Trophoblast cell (in vitro differentiated cells and primary cell): ENCODE results near the gene FARP2.
A peak's percentile ranks its signal among the peaks of the same experiment; 100 is the strongest.

Source experiments
- DNase-seq, 2 donors: peaks; one replicate each; pipeline ENCODE4 v3.0.0-alpha.2; 2016
- H2AFZ ChIP-seq: 2 replicates; pipeline ENCODE4 v1.6.1; 2013; ENCODE audit warnings: low read length, moderate library complexity, mild to moderate bottlenecking; ENCODE audit not compliant: insufficient read depth, poor library complexity
- H2AK5ac ChIP-seq: 2 replicates; pipeline ENCODE4 v1.6.1; 2013; ENCODE audit warnings: mild to moderate bottlenecking, low read length
- H2BK120ac ChIP-seq: 2 replicates; pipeline ENCODE4 v1.6.1; 2013; ENCODE audit warnings: low read length, mild to moderate bottlenecking, moderate library complexity; ENCODE audit not compliant: insufficient read depth, poor library complexity
- H2BK12ac ChIP-seq: 2 replicates; pipeline ENCODE4 v1.6.1; 2013; ENCODE audit warnings: mild to moderate bottlenecking, low read length, moderate library complexity
- H2BK5ac ChIP-seq: 2 replicates; pipeline ENCODE4 v1.6.1; 2013; ENCODE audit warnings: low read length, low read depth, moderate library complexity, mild to moderate bottlenecking; ENCODE audit not compliant: poor library complexity
- H3K14ac ChIP-seq: 2 replicates; pipeline ENCODE4 v1.6.1; 2013; ENCODE audit warnings: mild to moderate bottlenecking, low read length
- H3K18ac ChIP-seq: 2 replicates; pipeline ENCODE4 v1.6.1; 2013; ENCODE audit warnings: mild to moderate bottlenecking, low read length
- H3K23ac ChIP-seq: 2 replicates; pipeline ENCODE4 v1.6.1; 2013; ENCODE audit warnings: low read length
- H3K27ac ChIP-seq: 2 replicates; pipeline ENCODE4 v1.5.1; 2013; ENCODE audit warnings: low read depth, mild to moderate bottlenecking, inconsistent platforms, low read length, moderate library complexity
- H3K27me3 ChIP-seq: 2 replicates; pipeline ENCODE4 v1.6.1; 2013; ENCODE audit warnings: inconsistent platforms, mild to moderate bottlenecking, low read length, moderate library complexity; ENCODE audit not compliant: insufficient read depth
- H3K36me3 ChIP-seq, 2 experiments: 1 replicate in 1 of 2; 2 replicates in 1 of 2; pipeline ENCODE4 v1.6.1; 2013; ENCODE audit warnings: low read length in 2 of 2, mild to moderate bottlenecking in 2 of 2, moderate library complexity in 1 of 2; ENCODE audit not compliant: insufficient read depth in 2 of 2, control insufficient read depth in 1 of 2
- H3K4ac ChIP-seq: 2 replicates; pipeline ENCODE4 v1.6.1; 2013; ENCODE audit warnings: low read depth, mild to moderate bottlenecking, low read length, moderate library complexity
- H3K4me1 ChIP-seq, 2 experiments: 1 replicate in 1 of 2; 2 replicates in 1 of 2; pipeline ENCODE4 v1.6.1; 2013; ENCODE audit warnings: low read length in 2 of 2, mild to moderate bottlenecking in 2 of 2, moderate library complexity in 1 of 2; ENCODE audit not compliant: insufficient read depth in 2 of 2, control insufficient read depth in 1 of 2
- H3K4me2 ChIP-seq: 2 replicates; pipeline ENCODE4 v1.6.1; 2013; ENCODE audit warnings: inconsistent platforms, mild to moderate bottlenecking, low read length, moderate library complexity
- H3K4me3 ChIP-seq: 2 replicates; pipeline ENCODE4 v1.5.1; 2013; ENCODE audit warnings: mild to moderate bottlenecking, low read depth, low read length, inconsistent platforms
- H3K79me1 ChIP-seq: one replicate; pipeline ENCODE4 v1.6.1; 2013; ENCODE audit warnings: low read length
- H3K79me2 ChIP-seq: 2 replicates; pipeline ENCODE4 v1.6.1; 2013; ENCODE audit warnings: low read length, mild to moderate bottlenecking; ENCODE audit not compliant: control insufficient read depth, insufficient read depth, poor library complexity
- H3K9ac ChIP-seq: 2 replicates; pipeline ENCODE4 v1.6.1; 2013; ENCODE audit warnings: mild to moderate bottlenecking, low read length
- H3K9me3 ChIP-seq: 2 replicates; pipeline ENCODE4 v1.6.1; 2013; ENCODE audit warnings: low read depth, mild to moderate bottlenecking, control low read depth, inconsistent platforms, low read length; ENCODE audit not compliant: insufficient read depth
- H4K12ac ChIP-seq: 2 replicates; pipeline ENCODE4 v1.6.1; 2013; ENCODE audit warnings: low read depth, mild to moderate bottlenecking, low read length, moderate library complexity
- H4K8ac ChIP-seq: 2 replicates; pipeline ENCODE4 v1.6.1; 2013; ENCODE audit warnings: low read depth, mild to moderate bottlenecking, low read length, moderate library complexity
- H4K91ac ChIP-seq: one replicate; pipeline ENCODE4 v1.6.1; 2013; ENCODE audit warnings: low read depth, mild to moderate bottlenecking, low read length, moderate library complexity
- WGBS: extraction: QIAGEN DNeasy Blood & Tissue Kit; methylation state at CpG from one replicate; pipeline ENCODE4 v1.1.7; 2013; ENCODE audit warnings: missing lambda C conversion rate; ENCODE audit not compliant: insufficient read length, insufficient coverage; ENCODE audit errors: extremely low coverage; 5-methylcytosine and 5-hydroxymethylcytosine counted together

FARP2 gene

DNA sequence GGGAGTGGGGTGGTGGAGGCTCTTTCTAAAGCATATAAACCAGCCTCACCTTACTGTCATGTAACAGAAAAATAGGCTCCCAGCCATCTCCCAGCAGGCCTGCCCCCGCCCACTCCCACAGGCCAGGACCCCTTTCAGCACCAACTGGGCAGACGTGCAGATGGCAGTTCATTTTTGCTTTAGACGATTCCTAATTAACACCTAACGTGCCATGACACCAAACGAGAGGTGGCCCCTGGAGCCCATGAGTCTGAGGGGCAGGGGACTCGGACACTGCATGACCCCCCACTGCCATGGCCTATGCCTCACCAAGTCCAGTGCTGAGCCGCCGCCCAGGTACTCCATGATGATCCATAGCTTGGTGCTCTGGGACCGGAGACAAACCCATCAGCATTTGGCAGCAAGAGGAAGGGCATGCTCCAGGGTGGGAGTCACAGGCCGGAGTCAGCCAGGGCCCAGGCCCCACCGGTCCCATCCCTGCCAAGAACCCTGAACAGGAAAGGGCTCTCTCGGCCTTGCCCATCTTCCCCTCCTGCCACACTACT is 144.4 kb downstream of the FARP2 start:
- H4K8ac ChIP-seq: no peak overlapping the region
- no peaks in the 10 kb centered on the region for H3K79me1 ChIP-seq
- H4K12ac ChIP-seq: no peak overlapping the region
- peaks cover 0 to under 1% of the 10 kb centered on the region in 2 experiments for H3K4me1 ChIP-seq
- H3K4me2 ChIP-seq: no peak overlapping the region
- H3K27me3 ChIP-seq: no peaks in the 10 kb centered on the region
- no peak overlapping the region for H3K9ac ChIP-seq
- no peak overlapping the region for H2BK5ac ChIP-seq
- H3K18ac ChIP-seq: no peak overlapping the region
- no peaks in the 10 kb centered on the region for H3K79me2 ChIP-seq
- peaks cover 5% of the 10 kb centered on the region for H3K9me3 ChIP-seq
- no peak overlapping the region for H3K4me3 ChIP-seq
- no peak overlapping the region for H4K91ac ChIP-seq
- H3K4ac ChIP-seq: no peak overlapping the region
- no peak overlapping the region for H3K27ac ChIP-seq
- no peak overlapping the region for H2AFZ ChIP-seq
- H2AK5ac ChIP-seq: no peak overlapping the region
- DNase-seq: no peak
- no peak overlapping the region for H2BK120ac ChIP-seq
- H3K23ac ChIP-seq: no peak overlapping the region
- H3K14ac ChIP-seq: no peak overlapping the region
- H2BK12ac ChIP-seq: no peak overlapping the region
- no CpG with 5 or more reads among the region's 12 CpGs for WGBS
- H3K36me3 ChIP-seq: peaks cover 63 to 67% of the 10 kb centered on the region in 2 experiments

DNA sequence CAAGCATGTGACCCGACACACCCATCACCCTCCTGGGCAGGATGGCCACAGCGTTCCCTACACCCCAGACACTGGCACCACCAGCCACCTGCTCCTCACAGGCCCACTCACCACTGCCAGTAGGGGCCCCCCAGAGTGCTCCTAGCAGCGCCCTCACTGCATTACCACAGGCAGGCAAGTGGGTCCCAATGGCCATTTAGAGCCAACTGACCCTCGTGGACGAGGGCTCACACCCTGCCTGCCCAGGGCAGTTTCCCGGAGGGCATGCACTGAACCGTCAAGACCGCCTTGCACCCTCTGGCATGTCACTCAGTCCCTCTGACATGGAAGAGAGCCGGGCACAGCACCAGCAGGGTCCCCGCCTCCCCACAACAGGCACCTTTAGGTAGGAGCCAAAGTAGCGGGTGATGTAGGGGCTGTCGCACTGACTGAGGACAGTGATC is 145.0 kb downstream of the FARP2 start:
- H4K12ac ChIP-seq: no peak overlapping the region
- H3K23ac ChIP-seq: no peak overlapping the region
- no peak overlapping the region for H2AFZ ChIP-seq
- H4K8ac ChIP-seq: no peak overlapping the region
- H3K27ac ChIP-seq: no peak overlapping the region
- no peak overlapping the region for H2AK5ac ChIP-seq
- peaks cover 62 to 63% of the 10 kb centered on the region in 2 experiments for H3K36me3 ChIP-seq
- H3K4me1 ChIP-seq: peaks cover 2 to 5% of the 10 kb centered on the region in 2 experiments
- H4K91ac ChIP-seq: no peak overlapping the region
- H3K79me2 ChIP-seq: peaks cover 3% of the 10 kb centered on the region
- no peak overlapping the region for H2BK120ac ChIP-seq
- no peak overlapping the region for H2BK12ac ChIP-seq
- no peak for DNase-seq
- H3K18ac ChIP-seq: peak overlapping the region; percentile 50
- H2BK5ac ChIP-seq: no peak overlapping the region
- peaks cover 5% of the 10 kb centered on the region for H3K9me3 ChIP-seq
- no peak overlapping the region for H3K14ac ChIP-seq
- H3K79me1 ChIP-seq: no peaks in the 10 kb centered on the region
- H3K4ac ChIP-seq: no peak overlapping the region
- H3K4me3 ChIP-seq: no peak overlapping the region
- no CpG with 5 or more reads among the region's 12 CpGs for WGBS
- H3K9ac ChIP-seq: no peak overlapping the region
- H3K4me2 ChIP-seq: no peak overlapping the region
- no peaks in the 10 kb centered on the region for H3K27me3 ChIP-seq

DNA sequence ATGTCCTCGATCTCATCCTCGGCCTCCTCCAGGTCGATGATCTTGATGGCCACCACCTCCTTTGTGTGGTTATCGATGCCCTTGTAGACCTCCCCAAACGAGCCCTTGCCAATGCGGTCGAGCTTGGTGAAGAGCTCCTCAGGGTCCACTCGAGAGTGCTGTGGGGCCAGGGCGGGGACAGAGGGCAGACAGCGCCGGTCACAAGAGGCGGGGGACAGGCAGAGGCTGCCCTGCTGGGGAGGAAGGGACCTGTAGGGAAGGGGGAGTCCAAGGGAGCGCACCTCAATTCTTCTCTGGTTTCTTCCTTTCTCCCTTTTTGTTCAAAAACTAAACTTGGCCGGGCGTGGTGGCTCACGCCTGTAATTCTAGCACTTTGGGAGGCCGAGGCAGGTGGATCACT is 145.5 kb downstream of the FARP2 start:
- no peaks in the 10 kb centered on the region for H3K79me1 ChIP-seq
- H2BK5ac ChIP-seq: no peak overlapping the region
- no peak overlapping the region for H2BK120ac ChIP-seq
- H3K79me2 ChIP-seq: peaks cover 5% of the 10 kb centered on the region
- H3K18ac ChIP-seq: no peak overlapping the region
- no peak overlapping the region for H3K4me2 ChIP-seq
- H3K9me3 ChIP-seq: peaks cover 5% of the 10 kb centered on the region
- H4K91ac ChIP-seq: no peak overlapping the region
- H3K4me3 ChIP-seq: no peak overlapping the region
- no peak overlapping the region for H3K9ac ChIP-seq
- H3K4me1 ChIP-seq: peaks cover 4 to 5% of the 10 kb centered on the region in 2 experiments
- no peak overlapping the region for H2AK5ac ChIP-seq
- no peak overlapping the region for H2BK12ac ChIP-seq
- WGBS: no CpG with 5 or more reads among the region's 17 CpGs
- no peak overlapping the region for H4K8ac ChIP-seq
- H3K27me3 ChIP-seq: no peaks in the 10 kb centered on the region
- DNase-seq: no peak
- H3K14ac ChIP-seq: no peak overlapping the region
- no peak overlapping the region for H3K27ac ChIP-seq
- H3K4ac ChIP-seq: no peak overlapping the region
- peaks cover 59% of the 10 kb centered on the region in 2 experiments for H3K36me3 ChIP-seq
- no peak overlapping the region for H2AFZ ChIP-seq
- no peak overlapping the region for H3K23ac ChIP-seq
- no peak overlapping the region for H4K12ac ChIP-seq

DNA sequence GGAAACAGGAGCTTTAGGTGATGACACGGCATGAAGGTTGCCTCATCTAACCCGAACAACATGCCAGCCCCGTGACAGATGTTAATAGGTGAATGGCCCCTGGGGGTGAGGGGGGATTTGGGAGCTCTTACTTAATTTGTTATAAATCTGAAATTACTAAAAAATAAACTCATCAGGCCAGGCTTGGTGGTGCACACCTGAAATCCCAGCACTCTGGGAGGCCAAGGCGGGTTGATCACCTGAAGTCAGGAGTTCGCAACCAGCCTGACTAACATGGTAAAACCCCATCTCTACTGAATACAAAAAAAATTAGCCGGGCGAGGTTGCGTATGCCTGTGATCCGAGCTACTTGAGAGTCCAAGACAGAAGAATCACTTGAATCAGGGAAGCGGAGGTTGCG is 146.2 kb downstream of the FARP2 start:
- Histone ChIP-seq H3K79me2 (peaks cover 8% of the 10 kb centered on the region), H2BK120ac (no peak overlapping the region), H3K9ac (no peak overlapping the region), H3K36me3 (peaks cover 52% of the 10 kb centered on the region in 2 experiments), H3K79me1 (no peaks in the 10 kb centered on the region), H3K23ac (no peak overlapping the region), H2AK5ac (no peak overlapping the region), H3K4me1 (peaks cover 10% of the 10 kb centered on the region in 2 experiments), H4K12ac (no peak overlapping the region), H3K18ac (no peak overlapping the region), H2BK12ac (no peak overlapping the region), H2BK5ac (no peak overlapping the region), H2AFZ (no peak overlapping the region), H4K8ac (no peak overlapping the region), H3K9me3 (peaks cover 3% of the 10 kb centered on the region), H3K4ac (no peak overlapping the region), H3K4me3 (no peak overlapping the region), H4K91ac (no peak overlapping the region), H3K27ac (no peak overlapping the region), H3K4me2 (no peak overlapping the region), H3K27me3 (no peaks in the 10 kb centered on the region), H3K14ac (no peak overlapping the region)
- DNase-seq: no peak
- WGBS: no CpG with 5 or more reads among the region's 11 CpGs
